HCT116 (cell line): Measurements from ENCODE around the gene TRPM3. TPM values are rescaled to one million over a fixed set of nuclear protein-coding genes. Genes with fewer than 3 reads are reported as not detected.

Source experiments
- ATAC-seq: fragments of 200-7000 bp; cut with Tn5 transposase; 2 replicates; pipeline ENCODE4 v1.9.1; 2020; ENCODE audit warnings: mild to moderate bottlenecking, moderate library complexity
- BruUV-seq: library from RNA; stranded (reverse); fragments of 400-500 nt; replicated peaks from 2 replicates; lab custom pipeline; 2021; lab: Mats Ljungman, UMichigan
- CTCF ChIA-PET: fragments of 300-600 bp; sonication (Branson Sonifier 250); formaldehyde crosslinking; loops from one replicate; lab custom pipeline; 2021; ENCODE audit warnings: antibody characterized with exemption; lab: Charles Lee
- POLR2A ChIA-PET: fragments of 300-600, 350-600 bp; sonication (Branson Sonifier 250); formaldehyde crosslinking; loops from one replicate; lab custom pipeline; 2021; ENCODE audit warnings: antibody characterized with exemption; lab: Charles Lee
- RAD21 ChIA-PET, 2 experiments: fragments of 300-600 bp; sonication (Branson Sonifier 250); formaldehyde crosslinking; loops; one replicate each; lab custom pipeline; 2023; ENCODE audit warnings: low total read pairs in 2 of 2; ENCODE audit not compliant: uncharacterized antibody in 2 of 2, unreplicated experiment in 2 of 2, low non-redundant PET in 1 of 2; lab: Charles Lee
- DNase-seq: peaks from one replicate; pipeline ENCODE4 v3.0.0-alpha.2; 2010; ENCODE audit warnings: low read depth, low spot score
- H2AFZ ChIP-seq: fragments of 200-600 bp; shearing (Covaris generic), sonication (generic); 2 replicates; pipeline ENCODE4 v1.6.1; 2017; ENCODE audit warnings: low read depth, mixed run types, mixed read lengths, antibody characterized with exemption, low read length; ENCODE audit not compliant: poor library complexity, severe bottlenecking
- H3K27ac ChIP-seq: 2 replicates; pipeline ENCODE4 v1.5.1; 2012; ENCODE audit warnings: low read depth, low read length
- H3K27me3 ChIP-seq: fragments of 200-600 bp; sonication (generic); 2 replicates; pipeline ENCODE4 v1.6.1; 2016; ENCODE audit warnings: mixed run types, low read length, mixed read lengths; ENCODE audit not compliant: insufficient read depth
- H3K36me3 ChIP-seq, 2 experiments: fragments of 200-500 bp in 1 of 2; fragments of 200-600 bp in 1 of 2; sonication (Bioruptor generic) in 1 of 2; sonication (generic) in 1 of 2; 2 replicates each; pipeline versions ENCODE4 v1.5.1 to v1.6.1; 2014 to 2016; ENCODE audit warnings: low read length in 2 of 2, inconsistent platforms in 1 of 2, mixed read lengths in 1 of 2, mixed run types in 1 of 2; ENCODE audit not compliant: insufficient read depth in 2 of 2, control insufficient read depth in 1 of 2
- H3K4me1 ChIP-seq, 2 experiments: fragments of 200-600 bp in 1 of 2; sonication (generic) in 1 of 2; 2 replicates each; pipeline versions ENCODE4 v1.5.1 to v1.6.1; 2012 to 2017; ENCODE audit warnings: low read length in 2 of 2, inconsistent platforms in 1 of 2, mild to moderate bottlenecking in 1 of 2, mixed read lengths in 1 of 2, mixed run types in 1 of 2, moderate library complexity in 1 of 2; ENCODE audit not compliant: insufficient read depth in 2 of 2, control insufficient read depth in 1 of 2
- H3K4me2 ChIP-seq: fragments of 200-600 bp; sonication (generic); 2 replicates; pipeline ENCODE4 v1.6.1; 2017; ENCODE audit warnings: mixed run types, low read length, mixed read lengths
- H3K4me3 ChIP-seq, 2 experiments: fragments of 200-600 bp in 1 of 2; sonication (generic) in 1 of 2; replicated peaks in 1 of 2; 2 replicates each; pipeline ENCODE4 v1.5.1; 2011 to 2016; ENCODE audit warnings: low read length in 2 of 2, control low read depth in 1 of 2, low read depth in 1 of 2, mild to moderate bottlenecking in 1 of 2, mixed read lengths in 1 of 2, mixed run types in 1 of 2
- H3K79me2 ChIP-seq: fragments of 200-600 bp; sonication (generic); 2 replicates; pipeline ENCODE4 v1.6.1; 2017; ENCODE audit warnings: mild to moderate bottlenecking, mixed run types, low read length, moderate library complexity, mixed read lengths; ENCODE audit not compliant: insufficient read depth
- H3K9ac ChIP-seq: fragments of 200-600 bp; sonication (generic); 2 replicates; pipeline ENCODE4 v1.6.1; 2016; ENCODE audit warnings: low read length, mixed read lengths
- H3K9me2 ChIP-seq: fragments of 200-600 bp; sonication (generic), shearing (Covaris generic); 2 replicates; pipeline ENCODE4 v1.6.1; 2017; ENCODE audit warnings: mixed run types, mild to moderate bottlenecking, moderate library complexity; ENCODE audit not compliant: insufficient read depth
- H3K9me3 ChIP-seq, 2 experiments: fragments of 200-500 bp in 1 of 2; fragments of 200-600 bp in 1 of 2; sonication (Bioruptor generic) in 1 of 2; sonication (generic) in 1 of 2; 2 replicates each; pipeline ENCODE4 v1.6.1; 2014 to 2017; ENCODE audit warnings: low read length in 2 of 2, mixed read lengths in 2 of 2, inconsistent platforms in 1 of 2, low read depth in 1 of 2, mild to moderate bottlenecking in 1 of 2, mixed run types in 1 of 2, moderate library complexity in 1 of 2; ENCODE audit not compliant: control insufficient read depth in 1 of 2, insufficient read depth in 1 of 2
- H4K20me1 ChIP-seq: fragments of 200-600 bp; sonication (generic), shearing (Covaris generic); 2 replicates; pipeline ENCODE4 v1.6.1; 2017; ENCODE audit warnings: mixed run types, mild to moderate bottlenecking, moderate library complexity; ENCODE audit not compliant: insufficient read depth
- CEBPB ChIP-seq: IDR thresholded peaks from 2 replicates; pipeline ENCODE4 v1.6.1; 2012; ENCODE audit warnings: low read depth
- FOSL1 ChIP-seq: IDR thresholded peaks from 2 replicates; pipeline ENCODE4 v1.6.1; 2012; ENCODE audit warnings: low read depth
- JUND ChIP-seq: IDR thresholded peaks from 2 replicates; pipeline ENCODE4 v1.6.1; 2012
- POLR2A ChIP-seq: IDR thresholded peaks from 2 replicates; pipeline ENCODE4 v1.7.0; 2011; ENCODE audit warnings: borderline replicate concordance; ENCODE audit not compliant: insufficient read depth, insufficient read length; ENCODE audit errors: extremely low read depth
- POLR2AphosphoS5 ChIP-seq: IDR thresholded peaks from 2 replicates; pipeline ENCODE4 v1.6.1; 2011; ENCODE audit warnings: mild to moderate bottlenecking, low read depth, low read length, moderate library complexity
- REST ChIP-seq: IDR thresholded peaks from 2 replicates; pipeline ENCODE4 v1.6.1; 2012; ENCODE audit warnings: low read depth
- SP1 ChIP-seq: IDR thresholded peaks from 2 replicates; pipeline ENCODE4 v1.6.1; 2012; ENCODE audit warnings: low read depth
- SRF ChIP-seq: IDR thresholded peaks from 2 replicates; pipeline ENCODE4 v1.6.1; 2012; ENCODE audit warnings: low read depth
- TCF7L2 ChIP-seq: IDR thresholded peaks from 2 replicates; pipeline ENCODE4 v1.7.0; 2011; ENCODE audit warnings: borderline replicate concordance, inconsistent platforms; ENCODE audit not compliant: insufficient read depth, insufficient read length; ENCODE audit errors: extremely low read depth
- intact Hi-C: fragments of 100-400 bp; cut with micrococcal nuclease; formaldehyde crosslinking; loops from 2 replicates; pipeline ENCODE4 v1.10.0; 2022
- total RNA-seq: library from RNA; stranded (reverse); gene quantifications from one replicate; pipeline ENCODE4 v1.2.1, GENCODE V29; 2021; ENCODE audit not compliant: unreplicated experiment

The TRPM3 gene
- total RNA-seq, 1 experiment from 2014 or later = not detected

- no peak for DNase-seq
- RAD21 ChIA-PET = no interaction called here
- H3K9me2 ChIP-seq = no peaks in the 10 kb centered on the region
- no peak for TF ChIP-seq POLR2A
- no peak for TF ChIP-seq SP1
- no peak for TF ChIP-seq JUND
- no peak for TF ChIP-seq TCF7L2
- no peak for TF ChIP-seq SRF
- no peak for TF ChIP-seq FOSL1
- no peak for TF ChIP-seq CEBPB
- TF ChIP-seq REST = no peak
- TF ChIP-seq POLR2AphosphoS5 = no peak
- TF ChIP-seq, all 23 proteins: peak for 0
- Histone ChIP-seq H3K4me1 (no peaks in the 10 kb centered on the region), H2AFZ (no peak overlapping the region), H3K9me3 (no peaks in the 10 kb centered on the region), H3K27ac (no peak overlapping the region), H3K4me2 (no peak overlapping the region), H3K36me3 (no peaks in the 10 kb centered on the region), H3K9ac (no peak overlapping the region), H3K4me3 (no peak overlapping the region), H3K27me3 (peaks cover 51% of the 10 kb centered on the region), H4K20me1 (no peaks in the 10 kb centered on the region), H3K79me2 (no peaks in the 10 kb centered on the region)
- CTCF ChIA-PET = interaction anchor here (0.7 kb wide), 1 partner anchor 12 kb away, joined by 4 read pairs; no protein-coding TSS in a partner anchor
- no TSS peak for BruUV-seq
- ATAC-seq = no peak
- intact Hi-C loops = no loop called here
- POLR2A ChIA-PET = no interaction called here
Observed at GRCh38 chr9:70802206-70802605, 319.2 kb downstream of the TRPM3 start.
